Activated B cell treated with CpG ODN at 0.5 μM for 24 hours (primary cell): ENCODE data around the gene CLEC18B. TPM values are rescaled to one million over a fixed set of nuclear protein-coding genes. Genes with fewer than 3 reads are reported as not detected.

Source experiments
- total RNA-seq: library from RNA; stranded (reverse); gene quantifications from 2 replicates; pipeline ENCODE4 v1.2.3, GENCODE V29; 2022

CLEC18B gene
- total RNA-seq, 1 donor from 2014 or later, result 1.3 TPM

Other genes starting within 250 kb of the CLEC18B start
- gene PSMD7, start 124.7 kb downstream of the CLEC18B start, total RNA-seq, result 86.1 and 91.8 TPM in 2 replicates
- 10.6 and 10.8 TPM in 2 replicates for gene NPIPB15, start 45.2 kb downstream of the CLEC18B start, total RNA-seq
- 72.7 and 81.4 TPM in 2 replicates for gene GLG1, start 185.6 kb upstream of the CLEC18B start, total RNA-seq
- 57.9 and 63.2 TPM in 2 replicates for gene RFWD3, start 245.4 kb upstream of the CLEC18B start, total RNA-seq